Stimulated activated naive CD8-positive, alpha-beta T cell treated with anti-CD3 and anti-CD28 coated beads, Interleukin-15, amount 100 ng/mL, for 72 hours (primary cell): ENCODE results near the gene LRRC15.

Source experiments
- ATAC-seq: fragments of 150-1000 bp; cut with Tn5 transposase; 2 replicates; pipeline ENCODE4 v1.10.0; 2021; ENCODE audit warnings: mild to moderate bottlenecking, moderate library complexity
- DNase-seq, 2 donors: peaks; one replicate each; pipeline ENCODE4 v3.0.0; 2021 to 2022
- H3K27ac Mint-ChIP-seq, 2 donors: one replicate each; pipeline ENCODE4 v1.8.0; 2022; ENCODE audit warnings: mild to moderate bottlenecking in 2 of 2, mixed read lengths in 2 of 2, moderate library complexity in 2 of 2
- H3K27me3 Mint-ChIP-seq: one replicate; pipeline ENCODE4 v1.8.0; 2022; ENCODE audit warnings: mixed read lengths
- H3K4me1 Mint-ChIP-seq: one replicate; pipeline ENCODE4 v1.8.0; 2022; ENCODE audit warnings: mild to moderate bottlenecking, mixed read lengths
- H3K4me3 Mint-ChIP-seq, 2 donors: one replicate each; pipeline ENCODE4 v1.8.0; 2022; ENCODE audit warnings: mild to moderate bottlenecking in 2 of 2, mixed read lengths in 2 of 2, moderate library complexity in 1 of 2
- H3K9me3 Mint-ChIP-seq, 2 donors: one replicate each; pipeline ENCODE4 v1.8.0; 2022; ENCODE audit warnings: mixed read lengths in 2 of 2

LRRC15 gene

GRCh38 chr3:194354315-194354714 lies 15.2 kb downstream of the LRRC15 start:
- Mint-ChIP-seq H3K4me3 (no peak overlapping the region), H3K4me1 (peaks cover 5% of the 10 kb centered on the region), H3K27ac (no peak overlapping the region), H3K27me3 (no peaks in the 10 kb centered on the region), H3K9me3 (no peaks in the 10 kb centered on the region)
- ATAC-seq, result no peak
- no peak for DNase-seq

- ATAC-seq (peak; percentile 42), DNase-seq (no peak)
- Mint-ChIP-seq H3K9me3 (no peaks in the 10 kb centered on the region), H3K27me3 (no peaks in the 10 kb centered on the region), H3K4me1 (peaks cover 5% of the 10 kb centered on the region), H3K27ac (no peak overlapping the region), H3K4me3 (no peak overlapping the region)
These were observed 16.8 kb downstream of the LRRC15 start for GRCh38 chr3:194352667-194353246.

- Mint-ChIP-seq H3K9me3 (no peaks in the 10 kb centered on the region), H3K27ac (no peak overlapping the region), H3K4me1 (peaks cover 5% of the 10 kb centered on the region), H3K4me3 (no peak overlapping the region), H3K27me3 (no peaks in the 10 kb centered on the region)
- DNase-seq, result no peak
- peak; percentile 31 for ATAC-seq
These were observed 17.5 kb downstream of the LRRC15 start for GRCh38 chr3:194351952-194352536.

- Mint-ChIP-seq H3K27ac (peak within 1 kb of the TSS in 1 of 2 donors; percentile 84), H3K27me3 (peaks cover 7% of the 10 kb centered on the region), H3K4me1 (peaks cover 5% of the 10 kb centered on the region), H3K4me3 (no peak within 1 kb of the TSS), H3K9me3 (no peaks in the 10 kb centered on the region)
- ATAC-seq, result no peak
- DNase-seq, result no peak
These were observed 18.4 kb downstream of the LRRC15 start, which contains the start of gene CPN2 for GRCh38 chr3:194351080-194351672. Gene CPN2 (minus strand): TSS chr3:194351328. CDS start chr3:194342702, 8,626 bp downstream.

DNA sequence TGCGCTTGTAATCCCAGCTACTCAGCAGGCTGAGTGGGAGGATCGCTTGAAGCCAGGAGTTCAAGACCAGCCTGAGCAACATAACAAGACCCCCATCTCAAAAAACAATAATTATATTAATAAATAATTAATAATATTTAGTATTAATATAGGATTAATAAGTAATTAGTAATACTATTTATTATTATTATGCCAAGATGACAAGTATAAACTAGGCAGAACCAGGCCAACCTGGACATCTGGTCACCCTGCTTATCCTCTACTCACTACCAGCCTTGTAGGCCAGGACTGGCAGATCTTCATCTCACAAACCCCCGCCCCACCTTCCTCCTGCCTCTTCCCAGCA lies 18.8 kb downstream of the LRRC15 start:
- DNase-seq (no peak), ATAC-seq (no peak)
- Mint-ChIP-seq H3K27ac (peak overlapping the region in 1 of 2 donors; percentile 84), H3K9me3 (no peaks in the 10 kb centered on the region), H3K27me3 (peaks cover 7% of the 10 kb centered on the region), H3K4me1 (peaks cover 5% of the 10 kb centered on the region), H3K4me3 (no peak overlapping the region)

- no peak for DNase-seq
- ATAC-seq, result no peak
- Mint-ChIP-seq H3K9me3 (no peaks in the 10 kb centered on the region), H3K27me3 (peaks cover 14% of the 10 kb centered on the region), H3K27ac (no peak overlapping the region), H3K4me3 (no peak overlapping the region), H3K4me1 (peaks cover 13% of the 10 kb centered on the region)
These were observed 21.2 kb downstream of the LRRC15 start for GRCh38 chr3:194348354-194348753.

DNA sequence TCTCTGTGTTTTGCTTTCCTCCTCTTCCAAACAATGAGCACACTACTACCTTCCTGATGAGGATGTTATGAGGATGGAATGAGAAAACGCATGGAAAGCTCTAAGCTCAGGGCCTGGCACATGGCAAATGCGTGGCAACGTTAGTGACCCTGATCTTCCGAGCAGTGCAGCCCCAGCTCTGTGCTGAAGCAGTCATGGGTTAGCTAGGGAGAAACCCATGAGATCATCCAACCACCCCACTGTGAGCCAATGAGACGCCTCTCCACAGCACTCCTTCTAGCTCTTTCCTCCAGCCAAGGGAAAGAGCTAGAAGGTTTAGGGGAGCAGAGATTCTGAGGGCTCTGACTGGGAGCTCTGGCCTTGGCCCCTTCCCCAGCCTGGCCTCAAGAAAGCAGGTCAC lies 22.9 kb downstream of the LRRC15 start:
- ATAC-seq (peak; percentile 66), DNase-seq (no peak)
- Mint-ChIP-seq H3K27me3 (peaks cover 27% of the 10 kb centered on the region), H3K4me3 (no peak overlapping the region), H3K9me3 (no peaks in the 10 kb centered on the region), H3K4me1 (peaks cover 13% of the 10 kb centered on the region), H3K27ac (no peak overlapping the region)

GRCh38 chr3:194346035-194346434 lies 23.5 kb downstream of the LRRC15 start:
- H3K27me3 Mint-ChIP-seq, result peaks cover 32% of the 10 kb centered on the region
- H3K9me3 Mint-ChIP-seq, result no peaks in the 10 kb centered on the region
- peak overlapping the region in 1 of 2 donors; percentile 20 for H3K27ac Mint-ChIP-seq
- H3K4me3 Mint-ChIP-seq, result no peak overlapping the region
- DNase-seq (no peak), ATAC-seq (peak; percentile 50)
- H3K4me1 Mint-ChIP-seq, result peaks cover 13% of the 10 kb centered on the region

GRCh38 chr3:194344012-194344411 lies 25.5 kb downstream of the LRRC15 start:
- DNase-seq (peak; percentile 58 to 64), ATAC-seq (no peak)
- no peak overlapping the region for H3K4me3 Mint-ChIP-seq
- no peak overlapping the region for H3K27ac Mint-ChIP-seq
- H3K27me3 Mint-ChIP-seq, result peaks cover 32% of the 10 kb centered on the region
- H3K9me3 Mint-ChIP-seq, result no peaks in the 10 kb centered on the region
- peaks cover 8% of the 10 kb centered on the region for H3K4me1 Mint-ChIP-seq

GRCh38 chr3:194343561-194343893 lies 26.0 kb downstream of the LRRC15 start:
- DNase-seq (no peak), ATAC-seq (no peak)
- H3K4me1 Mint-ChIP-seq, result peaks cover 8% of the 10 kb centered on the region
- no peak overlapping the region for H3K4me3 Mint-ChIP-seq
- peaks cover 32% of the 10 kb centered on the region for H3K27me3 Mint-ChIP-seq
- H3K9me3 Mint-ChIP-seq, result no peaks in the 10 kb centered on the region
- H3K27ac Mint-ChIP-seq, result no peak overlapping the region

GRCh38 chr3:194342861-194343560 lies 26.5 kb downstream of the LRRC15 start:
- DNase-seq, result no peak
- no peak overlapping the region for H3K4me3 Mint-ChIP-seq
- ATAC-seq, result no peak
- peaks cover 8% of the 10 kb centered on the region for H3K4me1 Mint-ChIP-seq
- no peak overlapping the region for H3K27ac Mint-ChIP-seq
- H3K27me3 Mint-ChIP-seq, result peaks cover 32% of the 10 kb centered on the region
- H3K9me3 Mint-ChIP-seq, result no peaks in the 10 kb centered on the region

DNA sequence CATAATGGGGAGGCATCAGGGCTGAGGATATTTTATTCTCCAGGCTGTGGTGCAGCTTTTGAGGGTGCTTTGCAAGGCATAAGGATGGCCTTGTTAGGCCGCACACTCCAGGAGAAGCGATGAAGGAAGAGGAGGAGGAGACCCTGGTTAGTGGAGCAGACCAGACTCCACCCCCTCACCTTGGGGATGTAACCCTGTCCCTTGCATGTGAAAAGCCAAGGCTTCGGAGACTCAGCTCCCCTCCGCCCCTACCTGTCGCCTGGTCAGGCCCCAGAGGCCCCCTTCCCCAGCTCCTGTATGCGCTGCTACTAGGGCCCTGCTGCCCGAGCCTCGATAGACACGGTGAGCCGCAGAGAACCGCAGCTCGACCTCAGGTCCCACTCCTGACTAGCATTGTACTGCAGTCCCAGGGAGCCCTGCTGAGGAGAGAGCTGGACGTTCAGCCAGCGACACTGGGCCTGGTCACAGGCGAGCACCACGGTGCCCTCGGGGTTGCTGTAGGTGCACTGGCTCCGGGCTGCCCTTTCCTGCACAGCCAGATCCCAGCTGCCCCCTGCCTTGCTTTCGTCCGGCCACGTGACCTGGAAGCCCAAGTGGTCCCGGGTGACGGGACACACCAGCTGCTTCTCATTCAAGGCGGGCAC lies 28.7 kb downstream of the LRRC15 start:
- ATAC-seq, result no peak
- H3K4me1 Mint-ChIP-seq, result peaks cover 8% of the 10 kb centered on the region
- no peak for DNase-seq
- H3K27ac Mint-ChIP-seq, result no peak overlapping the region
- no peaks in the 10 kb centered on the region for H3K9me3 Mint-ChIP-seq
- no peak overlapping the region for H3K4me3 Mint-ChIP-seq
- H3K27me3 Mint-ChIP-seq, result peaks cover 35% of the 10 kb centered on the region

DNA sequence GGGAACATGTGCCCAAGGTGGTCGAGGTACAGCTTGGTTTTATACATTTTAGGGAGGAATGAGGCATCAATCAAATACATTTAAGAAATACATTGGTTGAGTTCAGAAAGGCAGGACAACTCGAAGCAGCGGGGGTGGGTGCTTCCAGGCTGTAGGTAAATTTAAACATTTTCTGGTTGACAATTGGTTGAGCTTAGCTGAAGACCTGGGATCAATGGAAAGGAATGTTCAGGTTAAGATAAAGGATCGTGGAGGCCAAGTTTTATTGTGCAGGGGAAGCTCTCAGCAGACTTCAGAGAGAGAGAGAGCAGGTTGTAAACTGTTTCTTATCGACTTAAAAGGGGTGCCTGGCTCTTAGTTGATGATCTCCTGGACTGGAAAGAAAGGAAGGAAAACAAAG lies 29.7 kb downstream of the LRRC15 start:
- H3K4me1 Mint-ChIP-seq, result peaks cover 8% of the 10 kb centered on the region
- ATAC-seq (no peak), DNase-seq (no peak)
- no peak overlapping the region for H3K27ac Mint-ChIP-seq
- H3K4me3 Mint-ChIP-seq, result no peak overlapping the region
- H3K27me3 Mint-ChIP-seq, result peaks cover 35% of the 10 kb centered on the region
- no peaks in the 10 kb centered on the region for H3K9me3 Mint-ChIP-seq

- no peaks in the 10 kb centered on the region for H3K9me3 Mint-ChIP-seq
- ATAC-seq (no peak), DNase-seq (no peak)
- H3K27me3 Mint-ChIP-seq, result peaks cover 35% of the 10 kb centered on the region
- peaks cover 8% of the 10 kb centered on the region for H3K4me1 Mint-ChIP-seq
- H3K4me3 Mint-ChIP-seq, result no peak overlapping the region
- H3K27ac Mint-ChIP-seq, result no peak overlapping the region
These were observed 30.2 kb downstream of the LRRC15 start for GRCh38 chr3:194339356-194339755.

GRCh38 chr3:194337965-194338753 lies 31.4 kb downstream of the LRRC15 start:
- H3K9me3 Mint-ChIP-seq, result no peaks in the 10 kb centered on the region

More at GRCh38 chr3:194337965-194338753, 31.4 kb downstream of the LRRC15 start:
- Mint-ChIP-seq H3K27me3 (peaks cover 40% of the 10 kb centered on the region), H3K27ac (no peak overlapping the region), H3K4me1 (peaks cover 10% of the 10 kb centered on the region), H3K4me3 (no peak overlapping the region)
- DNase-seq (no peak), ATAC-seq (no peak)
